Pons (tissue), 1 donor: ENCODE results near the gene PHIP.
"Not testable (repeated sequence)": the region's sequence is repeated elsewhere in the genome, so short reads cannot be mapped to it uniquely, and the experiment has no call there.

Experiments
- DNase-seq: peaks from one replicate; pipeline ENCODE4 v3.0.0-alpha.2; 2016; ENCODE audit warnings: low spot score

PHIP gene

GRCh38 chr6:79078075-79078969 lies at the start of gene PHIP:
PHIP (minus strand) TSS chr6:79078254; CDS start chr6:79078068, 186 bp downstream.
- peak; percentile 87 for DNase-seq

GRCh38 chr6:79127660-79128059 lies 49.6 kb upstream of the PHIP start:
- DNase-seq: no peak

- no peak for DNase-seq
Observed at GRCh38 chr6:79119217-79119616, 41.2 kb upstream of the PHIP start.

- DNase-seq: no peak
Observed at GRCh38 chr6:79117752-79118151, 39.7 kb upstream of the PHIP start.

- DNase-seq: no peak
Observed at GRCh38 chr6:79115553-79116182, 37.6 kb upstream of the PHIP start.

- DNase-seq: no peak
Observed at GRCh38 chr6:79111549-79111948, 33.5 kb upstream of the PHIP start.

- no peak for DNase-seq
Observed at GRCh38 chr6:79101164-79101563, 23.1 kb upstream of the PHIP start.

GRCh38 chr6:79100304-79100703 lies 22.2 kb upstream of the PHIP start:
- no peak for DNase-seq

- DNase-seq: no peak
Observed at GRCh38 chr6:79094938-79095337, 16.9 kb upstream of the PHIP start.

GRCh38 chr6:79091801-79092200 lies 13.7 kb upstream of the PHIP start:
- DNase-seq: not testable (repeated sequence)

GRCh38 chr6:79089552-79090404 lies 11.7 kb upstream of the PHIP start:
- DNase-seq: no peak

- DNase-seq: no peak
Observed at GRCh38 chr6:79084693-79085092, 6.6 kb upstream of the PHIP start.

- no peak for DNase-seq
Observed at GRCh38 chr6:79082304-79082703, 4.2 kb upstream of the PHIP start.

- no peak for DNase-seq
Observed at GRCh38 chr6:79081663-79082062, 3.6 kb upstream of the PHIP start.

- DNase-seq: peak; percentile 51
Observed at GRCh38 chr6:79079561-79080041, 1.5 kb upstream of the PHIP start.

GRCh38 chr6:79077715-79078074 lies 359 bp downstream of the PHIP start:
- DNase-seq: peak; percentile 29

GRCh38 chr6:79076782-79077641 lies 1.0 kb downstream of the PHIP start:
- DNase-seq: peak; percentile 93

GRCh38 chr6:79076160-79076559 lies 1.9 kb downstream of the PHIP start:
- DNase-seq: peak; percentile 49

- no peak for DNase-seq
Observed at GRCh38 chr6:79073888-79074287, 4.2 kb downstream of the PHIP start.

GRCh38 chr6:79072640-79073181 lies 5.3 kb downstream of the PHIP start:
- DNase-seq: no peak

GRCh38 chr6:79071547-79071946 lies 6.5 kb downstream of the PHIP start:
- DNase-seq: no peak
